Transverse colon (tissue), 4 donors: ENCODE data around the gene REV3L.

ENCODE experiments used
- CTCF ChIP-seq, 5 experiments: fragments of 200-600 bp in 3 of 5; fragments of 450-650 bp in 2 of 5; sonication (generic) in 3 of 5; IDR thresholded peaks; 1 replicate in 2 of 5; 2 replicates in 3 of 5; pipeline ENCODE4 v1.5.1; 2016 to 2017; ENCODE audit warnings: antibody characterized with exemption in 5 of 5, inconsistent platforms in 3 of 5, mild to moderate bottlenecking in 2 of 5, moderate library complexity in 1 of 5
- POLR2AphosphoS5 ChIP-seq, 3 donors: sonication (generic); formaldehyde crosslinking; IDR thresholded peaks; one replicate each; pipeline ENCODE4 v1.6.1; 2016; ENCODE audit warnings: antibody characterized with exemption in 3 of 3

GRCh38 chr6:111260570-111261298 is 222.3 kb downstream of the REV3L start:
- TF ChIP-seq POLR2AphosphoS5 (IDR thresholded peaks at IDR 0.05): no peak
- TF ChIP-seq CTCF (IDR thresholded peaks at IDR 0.05): no peak
